IgD-negative memory B cell (primary cell): ENCODE measurements around the gene NDUFAB1. TPM values are rescaled to one million over a fixed set of nuclear protein-coding genes. Genes with fewer than 3 reads are reported as not detected.
A peak's percentile ranks its signal among the peaks of the same experiment; 100 is the strongest.
"Not testable (repeated sequence)": the region's sequence is repeated elsewhere in the genome, so short reads cannot be mapped to it uniquely, and the experiment has no call there.

Experiments used
- H3K27ac Mint-ChIP-seq, 3 donors: one replicate each; pipeline ENCODE4 v1.8.0; 2020 to 2022; ENCODE audit warnings: mild to moderate bottlenecking in 3 of 3, mixed read lengths in 3 of 3, moderate library complexity in 1 of 3
- H3K27me3 Mint-ChIP-seq: one replicate; pipeline ENCODE4 v1.8.0; 2021; ENCODE audit warnings: mixed read lengths
- H3K36me3 Mint-ChIP-seq: one replicate; pipeline ENCODE4 v1.8.0; 2020; ENCODE audit warnings: mild to moderate bottlenecking, mixed read lengths
- H3K4me1 Mint-ChIP-seq, 3 donors: one replicate each; pipeline ENCODE4 v1.8.0; 2020 to 2022; ENCODE audit warnings: mixed read lengths in 3 of 3, mild to moderate bottlenecking in 1 of 3
- H3K4me3 Mint-ChIP-seq, 4 donors: one replicate each; pipeline ENCODE4 v1.8.0; 2020 to 2022; ENCODE audit warnings: mild to moderate bottlenecking in 4 of 4, mixed read lengths in 4 of 4, moderate library complexity in 3 of 4
- H3K9me3 Mint-ChIP-seq, 3 donors: one replicate each; pipeline ENCODE4 v1.8.0; 2020 to 2021; ENCODE audit warnings: mixed read lengths in 3 of 3, mild to moderate bottlenecking in 1 of 3
- polyA plus RNA-seq: library from polyadenylated mRNA; unstranded; fragments of 300-500 nt; fragmentation: Illumina TruSeq; gene quantifications from one replicate; pipeline ENCODE4 v1.2.3, GENCODE V29; 2021

Gene NDUFAB1
- polyA plus RNA-seq, 1 donor from 2014 or later = 170 TPM

DNA sequence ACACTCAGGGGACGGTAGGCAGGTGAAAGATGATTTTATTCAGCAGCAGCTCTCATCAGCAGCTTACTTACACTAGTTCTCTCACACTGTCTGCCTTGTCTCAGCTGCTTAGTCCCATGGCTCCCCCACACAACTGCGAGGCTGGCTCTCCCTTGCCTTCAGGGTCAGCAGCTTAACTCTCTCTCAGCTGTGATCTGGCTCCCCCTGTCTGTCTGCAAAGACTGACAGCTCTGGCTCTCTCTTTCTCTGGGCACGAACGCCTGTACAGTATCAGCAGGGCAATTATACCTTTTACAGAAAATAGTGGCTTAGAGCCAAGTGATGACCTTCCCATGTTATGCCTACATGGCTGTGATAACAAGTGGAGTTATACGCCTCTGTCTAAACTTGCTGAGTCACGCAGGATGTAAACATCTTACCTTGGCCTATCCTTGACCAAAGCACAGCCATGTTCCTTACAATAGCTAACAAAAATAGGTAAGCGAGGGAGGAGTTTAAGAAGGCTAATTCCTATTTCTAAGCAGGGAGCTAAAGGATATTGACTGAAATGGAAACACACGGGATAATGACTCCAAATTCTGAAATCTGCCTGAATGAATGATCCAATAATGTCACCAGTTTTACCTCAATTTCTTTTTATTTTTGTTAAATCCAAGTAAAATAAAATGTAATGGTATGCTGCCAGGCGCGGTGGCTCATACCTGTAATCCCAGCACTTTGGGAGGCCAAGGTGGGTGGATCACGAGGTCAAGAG is 1.1 kb upstream of the NDUFAB1 start:
- H3K4me1 Mint-ChIP-seq = peaks cover 13 to 15% (median 14%) of the 10 kb centered on the region in 3 donors
- H3K27ac Mint-ChIP-seq = peak overlapping the region in 2 of 3 donors; percentile 27 to 71
- peak overlapping the region; percentile 41 to 91 (median 74) for H3K4me3 Mint-ChIP-seq
- no peaks in the 10 kb centered on the region for H3K27me3 Mint-ChIP-seq
- no peaks in the 10 kb centered on the region for H3K9me3 Mint-ChIP-seq
- H3K36me3 Mint-ChIP-seq = peaks cover 3% of the 10 kb centered on the region

DNA sequence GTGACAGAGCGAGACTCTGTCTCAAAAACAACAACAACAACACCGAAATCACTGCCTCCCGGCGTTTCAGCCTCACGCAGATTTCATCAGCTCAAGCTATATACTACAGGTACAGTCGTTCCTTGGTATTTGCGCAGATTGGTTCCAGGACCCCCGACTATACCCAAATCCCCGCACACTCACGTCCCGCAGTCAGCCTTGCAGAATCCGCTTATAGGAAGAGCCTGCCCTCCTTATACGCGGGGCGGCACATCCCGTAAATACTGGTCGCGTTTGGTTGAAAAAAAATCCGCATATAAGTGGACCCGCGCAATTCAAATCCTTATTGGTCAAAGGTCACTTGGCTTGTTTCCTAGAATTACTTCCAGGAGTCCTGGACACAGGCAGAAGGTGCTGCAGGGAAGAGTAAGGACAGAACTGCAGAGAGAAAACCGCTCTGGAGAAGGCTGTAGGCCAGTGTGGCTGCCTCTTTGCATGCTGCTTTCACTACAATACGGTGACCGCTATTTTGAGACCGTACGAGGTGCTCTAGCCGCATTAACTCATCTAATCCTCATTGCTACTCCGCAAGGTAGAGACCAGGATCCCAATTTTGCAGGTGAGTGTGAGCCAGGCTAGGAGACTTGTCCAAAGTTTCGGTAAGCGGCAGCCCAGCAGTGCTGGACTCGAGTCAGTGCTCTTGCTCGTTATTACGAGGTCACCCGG is 718 bp downstream of the NDUFAB1 start:
- Mint-ChIP-seq H3K4me3 (peak overlapping the region; percentile 64 to 92 (median 90)), H3K9me3 (no peaks in the 10 kb centered on the region), H3K27me3 (no peaks in the 10 kb centered on the region), H3K27ac (peak overlapping the region; percentile 31 to 76 (median 64)), H3K36me3 (peaks cover 3% of the 10 kb centered on the region), H3K4me1 (peaks cover 16 to 20% (median 18%) of the 10 kb centered on the region in 3 donors)

DNA sequence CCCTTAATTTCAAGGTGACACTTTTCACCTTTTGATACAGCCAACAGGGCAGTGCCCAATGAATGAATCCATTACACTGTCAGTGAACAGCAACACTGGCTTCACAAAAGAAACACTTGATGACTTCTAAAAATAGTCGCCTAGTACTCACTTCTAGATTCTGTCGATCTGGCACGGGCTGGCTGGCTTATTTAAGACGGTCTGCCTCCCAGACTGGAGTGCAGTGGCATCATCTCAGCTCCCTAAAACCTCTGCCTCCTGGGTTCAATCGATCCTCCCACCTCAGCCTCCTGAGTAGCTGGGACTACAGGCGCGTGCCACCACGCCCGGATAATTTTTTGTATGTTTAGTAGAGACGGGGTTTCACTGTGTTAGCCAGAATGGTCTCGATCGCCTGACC is 1.9 kb downstream of the NDUFAB1 start:
- Mint-ChIP-seq H3K4me3 (peak overlapping the region in 1 of 4 donors; percentile 8), H3K27me3 (no peaks in the 10 kb centered on the region), H3K27ac (no peak overlapping the region), H3K4me1 (peaks cover 17 to 21% (median 20%) of the 10 kb centered on the region in 3 donors), H3K36me3 (peaks cover 5% of the 10 kb centered on the region), H3K9me3 (no peaks in the 10 kb centered on the region)

DNA sequence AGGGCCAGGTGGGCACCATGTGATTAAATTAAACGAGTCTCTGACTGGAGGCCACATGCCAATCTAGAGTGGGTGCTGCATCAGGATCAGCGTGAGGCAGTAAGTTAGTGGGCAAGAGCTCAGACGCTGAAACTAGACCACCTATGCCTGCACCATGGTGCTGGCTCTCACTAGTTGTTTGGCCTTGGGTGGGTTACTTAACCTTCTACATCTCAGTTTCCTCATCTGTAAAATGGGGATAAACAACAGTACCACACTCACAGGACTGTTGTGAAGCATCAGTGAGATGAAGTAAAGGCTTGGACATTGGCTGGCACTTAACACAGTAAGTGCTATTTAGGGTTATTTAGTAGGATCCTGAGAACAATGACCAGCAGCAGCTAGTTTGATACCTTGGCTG is 5.9 kb downstream of the NDUFAB1 start:
- peaks cover 7% of the 10 kb centered on the region for H3K36me3 Mint-ChIP-seq
- H3K27me3 Mint-ChIP-seq = no peaks in the 10 kb centered on the region
- no peak overlapping the region for H3K4me3 Mint-ChIP-seq

DNA sequence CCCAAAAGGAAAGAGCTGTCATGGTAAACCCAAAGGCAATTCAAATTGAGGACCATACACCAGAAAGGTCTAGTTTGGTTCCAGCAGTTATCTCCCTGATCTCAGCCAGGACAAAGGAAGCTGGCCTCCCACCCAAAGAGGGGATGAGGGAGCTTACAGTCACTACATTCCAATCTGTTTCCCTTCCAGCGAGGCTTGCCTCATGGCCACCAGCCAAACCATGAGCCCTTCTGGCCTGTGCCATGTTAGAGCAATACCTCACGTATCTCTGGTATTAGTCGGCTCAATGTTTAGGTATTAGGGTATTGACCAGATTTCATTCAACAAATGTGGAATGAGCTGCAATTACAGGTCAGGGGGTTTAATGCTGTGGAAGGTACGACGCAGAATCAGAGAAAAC is 8.4 kb downstream of the NDUFAB1 start:
- Mint-ChIP-seq H3K9me3 (no peaks in the 10 kb centered on the region), H3K27ac (no peak overlapping the region), H3K4me1 (peaks cover 4 to 12% (median 8%) of the 10 kb centered on the region in 3 donors), H3K4me3 (no peak overlapping the region), H3K36me3 (peaks cover 4% of the 10 kb centered on the region), H3K27me3 (no peaks in the 10 kb centered on the region)

More for the DNA sequence above, 5.9 kb downstream of the NDUFAB1 start:
- peaks cover 8 to 19% (median 11%) of the 10 kb centered on the region in 3 donors for H3K4me1 Mint-ChIP-seq
- no peaks in the 10 kb centered on the region for H3K9me3 Mint-ChIP-seq
- H3K27ac Mint-ChIP-seq = no peak overlapping the region

DNA sequence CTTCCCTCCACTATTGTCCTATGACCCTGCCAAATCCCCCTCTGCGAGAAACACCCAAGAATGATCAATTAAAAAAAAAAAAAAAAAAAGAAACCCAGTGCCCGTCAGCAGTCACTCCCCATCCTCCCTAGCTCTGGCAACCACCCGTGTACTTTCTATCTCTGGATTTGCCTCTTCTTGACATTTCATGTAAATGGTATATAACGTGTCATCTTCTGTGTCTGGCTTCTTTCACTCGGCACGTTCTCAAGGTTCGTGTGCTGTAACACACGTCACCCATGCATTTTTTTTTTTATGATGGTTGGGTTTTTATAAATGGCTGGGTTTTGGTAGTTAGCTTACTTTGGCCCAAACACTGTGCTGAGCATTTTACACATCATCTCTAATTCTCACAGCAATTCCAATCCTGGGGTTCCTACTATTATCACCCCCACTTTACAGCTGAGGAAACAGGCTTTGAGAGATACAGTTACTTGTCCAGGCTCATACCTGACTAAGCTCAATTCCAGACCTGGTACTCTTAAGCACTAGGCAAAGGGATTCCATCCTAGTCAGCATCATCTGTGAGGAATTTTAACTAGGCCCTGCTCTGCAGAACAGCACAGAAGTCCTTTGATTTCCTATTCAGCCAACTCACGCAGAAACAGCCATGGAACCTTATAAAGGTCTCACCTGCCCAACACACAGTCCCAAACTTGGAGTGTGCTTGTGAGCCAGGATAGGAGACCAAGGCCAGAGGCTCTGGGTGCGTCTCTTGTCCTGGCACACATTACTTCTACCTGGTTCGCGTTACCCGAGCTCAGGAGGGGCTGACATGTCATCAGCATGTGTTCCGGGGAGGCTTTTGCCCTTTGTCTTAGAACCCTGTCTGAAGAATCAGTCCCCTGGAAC is 11.7 kb downstream of the NDUFAB1 start:
- Mint-ChIP-seq H3K9me3 (no peaks in the 10 kb centered on the region), H3K27me3 (no peaks in the 10 kb centered on the region), H3K27ac (peak overlapping the region in 1 of 3 donors; percentile 86), H3K4me1 (peaks cover 0 to 4% (median 1%) of the 10 kb centered on the region in 3 donors), H3K4me3 (no peak overlapping the region), H3K36me3 (peaks cover 4% of the 10 kb centered on the region)

DNA sequence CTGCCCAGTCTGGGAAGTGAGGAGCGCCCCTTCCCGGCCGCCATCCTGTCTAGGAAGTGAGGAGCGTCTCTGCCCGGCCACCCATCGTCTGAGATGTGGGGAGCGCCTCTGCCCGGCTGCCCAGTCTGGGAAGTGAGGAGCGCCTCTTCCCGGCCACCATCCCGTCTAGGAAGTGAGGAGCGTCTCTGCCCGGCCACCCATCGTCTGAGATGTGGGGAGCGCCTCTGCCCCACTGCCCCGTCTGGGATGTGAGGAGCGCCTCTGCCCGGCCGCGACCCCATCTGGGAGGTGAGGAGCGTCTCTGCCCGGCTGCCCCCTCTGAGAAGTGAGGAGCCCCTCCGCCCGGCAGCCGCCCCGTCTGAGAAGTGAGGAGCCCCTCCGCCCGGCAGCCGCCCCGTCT is 12.8 kb downstream of the NDUFAB1 start:
- not testable (repeated sequence) for H3K27ac Mint-ChIP-seq

DNA sequence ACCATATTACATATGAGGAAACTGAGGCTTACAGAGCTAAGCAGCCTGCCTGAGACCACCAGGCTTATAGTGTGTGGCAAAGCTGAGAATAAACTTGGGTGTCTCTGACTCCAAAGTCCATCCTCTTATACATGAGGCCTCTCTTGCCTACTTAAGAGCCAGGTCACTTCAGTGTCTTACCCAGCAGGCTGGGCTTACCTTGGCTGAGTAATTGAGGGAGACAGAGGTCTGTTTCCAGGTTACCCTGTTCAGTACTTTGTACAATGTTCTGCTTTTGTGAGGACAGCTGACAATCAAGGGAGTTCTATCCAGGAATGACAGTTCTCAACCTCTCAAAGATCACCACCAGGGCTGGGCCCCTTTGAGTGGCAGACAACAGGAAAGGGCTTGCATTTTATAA is 14.4 kb downstream of the NDUFAB1 start:
- Mint-ChIP-seq H3K27ac (no peak overlapping the region), H3K36me3 (no peaks in the 10 kb centered on the region), H3K27me3 (no peaks in the 10 kb centered on the region), H3K4me1 (no peaks in the 10 kb centered on the region), H3K4me3 (no peak overlapping the region), H3K9me3 (no peaks in the 10 kb centered on the region)

More for the DNA sequence above, 12.8 kb downstream of the NDUFAB1 start:
- H3K9me3 Mint-ChIP-seq, H3K4me1 Mint-ChIP-seq, H3K36me3 Mint-ChIP-seq, H3K4me3 Mint-ChIP-seq, H3K27me3 Mint-ChIP-seq: not testable (repeated sequence)

DNA sequence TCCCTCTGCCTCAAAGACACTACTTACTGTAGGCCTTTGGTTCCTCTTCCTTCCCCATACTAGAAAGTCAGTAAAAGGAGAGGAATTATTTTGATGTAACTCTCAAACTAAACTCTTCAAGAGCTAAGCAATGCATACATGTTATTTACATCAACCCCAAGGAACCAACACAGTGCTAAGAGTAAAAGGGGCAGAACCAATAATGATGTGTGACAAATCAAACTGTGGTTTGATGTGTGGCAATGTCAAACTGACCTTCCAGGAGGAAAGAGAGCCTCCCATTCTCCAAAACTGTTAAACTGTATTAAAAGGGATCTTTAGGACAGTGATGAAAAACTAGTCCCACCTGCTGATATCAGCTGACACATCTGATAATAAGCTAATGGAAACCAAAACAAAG is 15.7 kb downstream of the NDUFAB1 start:
- Mint-ChIP-seq H3K27me3 (no peaks in the 10 kb centered on the region), H3K9me3 (no peaks in the 10 kb centered on the region), H3K4me3 (no peak overlapping the region), H3K4me1 (no peaks in the 10 kb centered on the region), H3K36me3 (no peaks in the 10 kb centered on the region), H3K27ac (no peak overlapping the region)

DNA sequence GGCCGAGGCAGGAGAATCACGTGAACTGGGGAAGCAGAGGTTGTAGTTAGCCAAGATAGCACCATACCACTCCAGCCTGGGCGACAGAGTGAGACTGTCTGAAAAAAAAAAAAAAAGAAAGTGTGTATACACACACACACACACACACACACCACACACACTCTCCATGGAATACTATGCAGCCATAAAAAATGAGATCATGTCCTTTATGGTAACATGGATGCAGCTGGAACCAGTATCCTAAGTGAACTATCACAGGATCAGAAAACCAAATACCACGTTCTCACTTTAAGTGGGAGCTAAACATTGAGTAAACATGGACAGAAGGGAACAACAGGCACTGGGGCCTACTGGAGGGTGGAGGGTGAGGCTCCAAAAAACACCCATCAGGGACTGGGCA is 16.7 kb downstream of the NDUFAB1 start:
- Mint-ChIP-seq H3K27me3 (no peaks in the 10 kb centered on the region), H3K27ac (no peak overlapping the region), H3K36me3 (no peaks in the 10 kb centered on the region), H3K4me1 (no peaks in the 10 kb centered on the region), H3K9me3 (no peaks in the 10 kb centered on the region), H3K4me3 (no peak overlapping the region)

DNA sequence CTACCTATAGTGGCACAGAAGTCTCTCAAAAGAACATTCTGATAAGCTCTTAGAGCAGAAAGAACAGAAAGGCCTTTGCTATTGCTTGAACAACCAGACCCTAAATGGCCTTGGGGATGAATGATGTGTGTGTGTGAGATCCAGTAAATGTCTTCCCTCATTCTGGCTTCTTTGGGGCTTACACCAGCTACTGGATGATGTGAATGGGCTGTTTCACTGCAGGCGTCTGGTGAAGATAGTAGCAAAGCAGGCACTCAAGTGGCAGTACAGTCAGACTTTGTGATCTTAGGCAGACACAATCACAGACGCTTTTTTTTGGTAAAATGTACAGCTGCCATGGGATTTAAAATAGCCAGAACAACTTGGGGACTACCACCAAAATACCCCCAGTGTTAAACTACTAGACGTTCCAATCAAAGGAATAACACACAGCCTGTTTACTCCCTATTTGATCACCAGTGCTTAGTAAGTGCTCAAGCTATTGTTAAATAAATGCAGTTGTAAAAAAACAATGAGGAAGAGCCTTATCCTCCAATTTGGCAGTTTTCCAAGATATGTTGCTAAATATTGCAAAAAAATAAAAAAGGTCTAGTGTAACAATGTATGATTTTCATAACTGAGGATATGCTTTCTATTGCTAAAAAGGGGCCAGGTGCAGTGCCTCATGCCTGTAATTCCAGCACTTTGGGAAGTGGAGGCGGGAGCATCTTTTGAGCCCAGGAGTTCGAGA is 17.9 kb downstream of the NDUFAB1 start:
- Mint-ChIP-seq H3K27me3 (no peaks in the 10 kb centered on the region), H3K36me3 (no peaks in the 10 kb centered on the region), H3K9me3 (no peaks in the 10 kb centered on the region), H3K4me3 (no peak overlapping the region), H3K27ac (peak overlapping the region in 1 of 3 donors; percentile 53), H3K4me1 (no peaks in the 10 kb centered on the region)

DNA sequence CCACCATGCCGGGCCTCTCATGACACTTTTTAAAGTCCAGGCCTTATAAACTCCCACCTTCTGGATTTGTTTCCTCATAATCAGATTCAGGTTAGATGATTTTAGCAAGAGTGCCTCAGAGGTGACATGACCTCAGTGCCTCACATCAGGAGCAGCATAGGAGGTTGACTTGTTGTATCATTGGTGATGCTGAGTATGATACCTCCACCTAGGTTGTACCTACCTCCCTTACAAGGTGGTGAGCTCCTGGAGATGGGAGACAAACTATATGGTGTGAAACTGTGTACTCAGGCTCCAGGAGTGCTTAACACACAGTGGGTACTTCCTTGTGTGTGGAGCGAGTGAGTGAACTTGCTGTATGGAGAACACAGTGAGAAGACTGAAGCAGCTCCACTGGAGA is 18.6 kb downstream of the NDUFAB1 start:
- Mint-ChIP-seq H3K27ac (peak overlapping the region in 1 of 3 donors; percentile 23), H3K9me3 (no peaks in the 10 kb centered on the region), H3K4me1 (peaks cover 0 to under 1% (median 0%) of the 10 kb centered on the region in 3 donors), H3K27me3 (no peaks in the 10 kb centered on the region), H3K4me3 (no peak overlapping the region), H3K36me3 (no peaks in the 10 kb centered on the region)

DNA sequence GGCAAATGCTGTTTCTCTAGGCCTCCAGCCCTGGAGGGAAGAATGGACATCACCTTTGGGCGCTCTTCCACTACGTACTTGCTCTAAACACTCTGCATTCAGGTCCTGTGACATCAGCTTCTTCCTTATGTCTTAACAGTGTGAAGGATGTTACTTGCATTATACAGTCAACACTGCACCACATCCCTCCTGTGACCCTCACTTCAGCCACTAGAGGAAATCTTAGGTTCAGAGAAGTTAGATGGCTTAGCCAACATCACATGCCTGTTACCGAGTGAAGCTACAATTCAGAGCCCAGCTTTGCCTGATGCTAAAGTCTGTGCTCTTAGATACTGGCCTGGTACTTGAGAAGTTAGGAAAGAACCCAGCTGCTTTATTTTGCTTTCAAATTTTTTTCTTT is 20.3 kb downstream of the NDUFAB1 start:
- Mint-ChIP-seq H3K4me3 (no peak overlapping the region), H3K27me3 (no peaks in the 10 kb centered on the region), H3K9me3 (no peaks in the 10 kb centered on the region), H3K27ac (peak overlapping the region in 1 of 3 donors; percentile 34), H3K4me1 (peaks cover 8 to 13% (median 10%) of the 10 kb centered on the region in 3 donors), H3K36me3 (peaks cover 5% of the 10 kb centered on the region)

DNA sequence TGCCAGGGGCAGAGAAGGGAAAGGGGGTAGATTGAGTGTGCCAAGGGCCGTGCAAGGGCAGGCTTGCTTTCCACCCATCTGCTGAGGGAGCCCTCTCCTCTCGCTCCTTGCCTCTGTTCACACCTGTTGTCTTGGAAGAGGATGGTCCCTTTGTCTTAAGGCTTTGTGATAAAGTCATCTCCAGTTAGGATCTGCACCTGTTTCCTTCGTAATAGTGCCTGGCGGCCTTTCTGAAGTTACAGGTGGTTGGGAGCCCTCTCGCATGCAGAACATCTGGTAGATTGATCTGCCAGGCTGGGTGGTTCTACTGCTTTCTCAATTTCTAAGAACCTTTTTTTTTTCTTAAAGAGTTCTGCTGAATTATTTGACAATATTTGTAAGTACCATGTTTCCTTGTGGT is 22.3 kb downstream of the NDUFAB1 start:
- Mint-ChIP-seq H3K27me3 (no peaks in the 10 kb centered on the region), H3K4me3 (peak overlapping the region in 1 of 4 donors; percentile 12), H3K9me3 (no peaks in the 10 kb centered on the region), H3K36me3 (peaks cover 8% of the 10 kb centered on the region), H3K27ac (no peak overlapping the region), H3K4me1 (peaks cover 15 to 22% (median 20%) of the 10 kb centered on the region in 3 donors)
